D721Med (cell line): ENCODE measurements around the gene JARID2.

Experiments
- DNase-seq: peaks from one replicate; pipeline ENCODE4 v3.0.0; 2011; ENCODE audit warnings: low spot score; ENCODE audit not compliant: insufficient read length
- FAIRE-seq: peaks from 2 replicates; lab custom pipeline; 2011; peaks lifted over from hg19 to GRCh38; lab: Jason Lieb, UNC
- CTCF ChIP-seq: IDR thresholded peaks from 2 replicates; pipeline ENCODE4 v1.5.1; 2012; ENCODE audit warnings: mild to moderate bottlenecking, control low read depth; ENCODE audit not compliant: insufficient read depth; ENCODE audit errors: missing control alignments

The JARID2 gene

DNA sequence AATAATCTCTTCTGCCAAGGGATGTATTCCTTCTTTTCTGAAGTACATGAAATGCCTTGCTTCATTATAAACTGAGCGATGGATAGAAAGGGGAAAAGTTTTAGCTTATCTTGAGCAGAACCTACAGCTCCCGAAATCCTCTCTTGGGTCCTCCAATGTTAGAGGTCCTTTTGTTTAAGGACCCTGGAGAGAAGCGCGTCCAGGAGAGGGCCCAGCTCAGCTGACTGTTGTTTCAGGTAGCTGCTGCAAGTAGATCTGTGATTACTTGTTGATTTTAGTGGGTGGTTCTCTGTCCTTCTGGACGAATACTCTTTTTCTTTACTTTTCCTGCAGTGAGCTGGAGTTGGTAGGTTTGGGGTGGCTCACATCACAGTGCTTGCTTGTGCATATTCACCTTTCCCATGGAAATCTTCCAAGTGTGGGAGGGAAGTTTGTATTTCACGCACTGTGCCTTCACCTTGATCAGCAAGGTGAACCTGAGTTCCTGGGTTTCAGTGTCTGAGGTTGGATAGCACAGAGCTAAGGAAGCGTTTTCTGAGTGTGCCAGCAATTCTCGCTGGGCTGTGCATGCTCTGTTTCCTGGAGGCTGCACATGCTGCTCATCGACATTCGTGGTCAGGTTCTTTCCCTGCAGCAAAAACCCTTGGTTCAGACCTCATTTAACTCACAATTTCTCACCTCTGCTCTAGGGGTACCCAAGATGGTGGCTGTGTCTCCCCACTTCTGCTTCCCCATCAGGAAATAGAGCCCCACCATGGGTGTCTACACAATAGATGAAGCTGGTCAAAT is 176.3 kb downstream of the JARID2 start:
- no peak for FAIRE-seq

GRCh38 chr6:15423286-15423993 is 177.6 kb downstream of the JARID2 start:
- FAIRE-seq, result no peak
- no peak for TF ChIP-seq CTCF
- DNase-seq, result no peak

More for the DNA sequence above, 176.3 kb downstream of the JARID2 start:
- no peak for DNase-seq
- TF ChIP-seq CTCF, result no peak

GRCh38 chr6:15425947-15426346 is 180.1 kb downstream of the JARID2 start:
- no peak for TF ChIP-seq CTCF
- FAIRE-seq (no peak), DNase-seq (no peak)

DNA sequence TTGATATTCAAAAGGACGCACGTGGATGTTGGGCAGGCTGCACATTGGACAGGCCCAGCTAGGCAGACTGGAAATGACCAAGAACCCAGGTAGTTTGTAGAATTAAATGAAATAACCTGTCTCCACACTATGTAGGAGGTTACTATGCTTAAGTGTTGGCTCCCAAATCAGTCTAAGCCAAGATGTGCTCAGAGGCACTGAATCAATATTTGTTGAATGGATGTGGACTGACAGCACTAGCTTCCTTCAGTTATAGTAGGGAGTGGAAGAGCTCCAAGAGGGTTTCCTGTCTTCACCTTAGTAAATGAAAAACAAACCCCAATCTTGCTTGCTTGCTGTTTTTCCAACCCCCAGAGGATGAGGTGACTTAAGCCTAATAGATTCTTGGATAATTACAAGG is 180.5 kb downstream of the JARID2 start:
- FAIRE-seq, result no peak
- DNase-seq, result no peak
- TF ChIP-seq CTCF, result no peak

- DNase-seq (no peak), FAIRE-seq (no peak)
- TF ChIP-seq CTCF, result no peak
These were observed 181.0 kb downstream of the JARID2 start for GRCh38 chr6:15426901-15427300.

GRCh38 chr6:15427331-15428070 is 181.6 kb downstream of the JARID2 start:
- FAIRE-seq (no peak), DNase-seq (no peak)
- TF ChIP-seq CTCF, result no peak
